ENCODE measurements around the gene CPLANE1.

- TF ChIP-seq CTCF (IDR thresholded peaks at IDR 0.05) (no peak), POLR2AphosphoS5 (IDR thresholded peaks at IDR 0.05) (no peak), POLR2A (IDR thresholded peaks at IDR 0.05) (no peak)
Measured at GRCh38 chr5:37272511-37272910, 23.3 kb upstream of the CPLANE1 start.
